GM10248 (cell line): ENCODE results near the gene CDKN2D.

Source experiments
- CTCF ChIA-PET: fragments of 300-600 bp; sonication (Branson Sonifier 250); formaldehyde crosslinking; extraction: SDS; loops from one replicate; lab custom pipeline; 2021; ENCODE audit warnings: antibody characterized with exemption; lab: Yijun Ruan, JAX
- POLR2A ChIA-PET: fragments of 350-650 bp; sonication (Branson Sonifier 250); formaldehyde crosslinking; extraction: SDS; loops from one replicate; lab custom pipeline; 2020; ENCODE audit warnings: antibody characterized with exemption; lab: Yijun Ruan, JAX
- DNase-seq: peaks from one replicate; pipeline ENCODE4 v3.0.0; 2012; ENCODE audit errors: extremely low spot score
- TF ChIP-seq, protein P1 (sequence below): IDR thresholded peaks from 2 replicates; pipeline ENCODE4 v1.5.1; 2012; ENCODE audit warnings: mild to moderate bottlenecking, low read depth; ENCODE audit errors: extremely low read depth, missing control alignments, control extremely low read depth

CDKN2D gene

DNA sequence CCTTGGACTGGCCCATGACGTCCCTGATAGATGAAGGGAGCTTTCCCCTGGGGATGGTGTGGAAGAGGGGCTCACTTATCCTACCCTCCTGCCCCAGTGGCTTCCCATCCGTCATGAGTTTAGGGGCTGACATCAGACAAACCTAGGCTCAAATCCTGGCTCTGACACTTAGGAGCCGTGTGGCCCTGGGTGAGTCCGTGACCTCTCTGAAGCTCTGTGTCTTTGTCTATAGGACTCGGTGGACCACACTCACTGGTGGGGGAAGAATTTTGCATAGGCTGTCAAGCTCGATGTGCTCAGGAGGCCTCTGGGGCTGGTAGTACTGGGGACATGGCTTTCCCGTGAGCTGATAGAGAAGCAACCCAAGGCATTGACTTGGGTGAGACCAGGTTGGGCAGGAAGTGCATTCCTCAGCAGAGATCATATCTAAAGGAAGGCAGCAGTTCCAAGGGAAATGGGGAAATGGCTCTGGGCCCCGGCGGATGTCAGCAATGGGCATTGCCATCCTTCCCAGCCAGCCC, 35.7 kb upstream of the CDKN2D start:
- POLR2A ChIA-PET, result interaction anchor here (0.6 kb wide), 1 partner anchor 924 kb away, joined by 3 read pairs; no protein-coding TSS in a partner anchor
- TF ChIP-seq, protein P1, sequence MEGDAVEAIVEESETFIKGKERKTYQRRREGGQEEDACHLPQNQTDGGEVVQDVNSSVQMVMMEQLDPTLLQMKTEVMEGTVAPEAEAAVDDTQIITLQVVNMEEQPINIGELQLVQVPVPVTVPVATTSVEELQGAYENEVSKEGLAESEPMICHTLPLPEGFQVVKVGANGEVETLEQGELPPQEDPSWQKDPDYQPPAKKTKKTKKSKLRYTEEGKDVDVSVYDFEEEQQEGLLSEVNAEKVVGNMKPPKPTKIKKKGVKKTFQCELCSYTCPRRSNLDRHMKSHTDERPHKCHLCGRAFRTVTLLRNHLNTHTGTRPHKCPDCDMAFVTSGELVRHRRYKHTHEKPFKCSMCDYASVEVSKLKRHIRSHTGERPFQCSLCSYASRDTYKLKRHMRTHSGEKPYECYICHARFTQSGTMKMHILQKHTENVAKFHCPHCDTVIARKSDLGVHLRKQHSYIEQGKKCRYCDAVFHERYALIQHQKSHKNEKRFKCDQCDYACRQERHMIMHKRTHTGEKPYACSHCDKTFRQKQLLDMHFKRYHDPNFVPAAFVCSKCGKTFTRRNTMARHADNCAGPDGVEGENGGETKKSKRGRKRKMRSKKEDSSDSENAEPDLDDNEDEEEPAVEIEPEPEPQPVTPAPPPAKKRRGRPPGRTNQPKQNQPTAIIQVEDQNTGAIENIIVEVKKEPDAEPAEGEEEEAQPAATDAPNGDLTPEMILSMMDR, result no peak
- peak; percentile 64 for DNase-seq
- CTCF ChIA-PET, result interaction anchor here (1.2 to 5.3 kb wide), 7 partner anchors 24 to 188 kb away, joined by 3 to 26 read pairs (median 5); no protein-coding TSS in a partner anchor

DNA sequence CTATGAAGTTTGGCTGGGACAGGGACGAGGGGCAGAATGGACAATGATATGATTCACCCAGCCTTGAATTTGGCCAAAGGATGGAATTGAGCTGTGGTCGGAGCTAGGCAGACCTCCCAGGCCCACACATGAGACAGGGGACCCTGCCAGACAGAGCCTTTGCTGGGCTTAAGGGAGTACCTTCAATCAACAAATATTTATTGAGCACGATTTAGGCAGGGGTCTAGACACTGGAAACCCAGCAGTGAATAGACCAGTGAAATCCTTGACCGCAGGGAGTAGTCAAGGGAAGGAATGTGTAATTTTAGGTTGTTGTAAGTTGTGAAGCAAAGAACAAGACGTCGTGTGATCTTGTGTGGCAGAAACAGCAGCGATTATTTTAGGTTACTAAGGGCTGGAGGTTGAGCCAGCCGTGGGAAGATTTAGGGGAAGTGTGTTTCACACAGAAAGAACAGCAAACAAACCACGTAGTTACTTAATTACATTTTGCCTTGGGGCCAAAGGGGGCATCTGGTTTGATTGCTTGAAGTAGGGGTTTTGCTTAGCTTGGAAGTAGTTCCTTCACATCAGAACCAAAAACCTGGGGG, 35.2 kb upstream of the CDKN2D start:
- peak; percentile 67 for DNase-seq
- CTCF ChIA-PET, result interaction anchor here (0.8 to 5.3 kb wide), 8 partner anchors 23 to 188 kb away, joined by 3 to 26 read pairs (median 4); no protein-coding TSS in a partner anchor
- TF ChIP-seq, protein P1, result no peak
- POLR2A ChIA-PET, result interaction anchor here (0.5 to 0.6 kb wide), 2 partner anchors 15 to 924 kb away, joined by 3 read pairs; no protein-coding TSS in a partner anchor

GRCh38 chr19:10603084-10603872, 34.5 kb upstream of the CDKN2D start:
- POLR2A ChIA-PET, result interaction anchor here (0.5 to 0.6 kb wide), 2 partner anchors 16 to 925 kb away, joined by 3 read pairs; no protein-coding TSS in a partner anchor
- TF ChIP-seq, protein P1, result no peak
- peak; percentile 64 for DNase-seq
- CTCF ChIA-PET, result interaction anchor here (0.8 to 5.3 kb wide), 8 partner anchors 18 to 120 kb away, joined by 3 to 26 read pairs (median 7); no protein-coding TSS in a partner anchor

GRCh38 chr19:10602330-10603083, 33.7 kb upstream of the CDKN2D start:
- ChIA-PET CTCF (interaction anchor here (1.0 to 5.3 kb wide), 5 partner anchors 17 to 97 kb away, joined by 4 to 26 read pairs (median 5); no protein-coding TSS in a partner anchor), POLR2A (interaction anchor here (0.5 to 1.2 kb wide), 3 partner anchors 11 to 42 kb away, joined by 3 read pairs; no protein-coding TSS in a partner anchor)
- DNase-seq, result peak; percentile 98
- TF ChIP-seq, protein P1, result no peak

- CTCF ChIA-PET, result interaction anchor here (1.0 to 5.3 kb wide), 5 partner anchors 17 to 98 kb away, joined by 4 to 26 read pairs (median 5); no protein-coding TSS in a partner anchor
- TF ChIP-seq, protein P1, result no peak
- POLR2A ChIA-PET, result interaction anchor here (0.5 to 1.2 kb wide), 3 partner anchors 10 to 43 kb away, joined by 3 read pairs; no protein-coding TSS in a partner anchor
- DNase-seq, result no peak
Observed at GRCh38 chr19:10601999-10602329, 33.2 kb upstream of the CDKN2D start.
